Natural killer cell (primary cell): Measurements from ENCODE around the gene NTN4. TPM values are rescaled to one million over a fixed set of nuclear protein-coding genes. Genes with fewer than 3 reads are reported as not detected.

Experiments used
- ATAC-seq, 3 donors: fragments of 150-1000 bp in 2 of 3; fragments of 200-7000 bp in 1 of 3; cut with Tn5 transposase; 1 replicate in 1 of 3; 2 replicates in 2 of 3; pipeline ENCODE4 v1.10.0; 2021; ENCODE audit warnings: mild to moderate bottlenecking in 2 of 3, moderate library complexity in 2 of 3
- DNase-seq, 2 donors: peaks; one replicate each; pipeline versions ENCODE4 v3.0.0 to v3.0.0-alpha.2; 2013 to 2021; ENCODE audit warnings: mixed read lengths in 1 of 2
- H3K27ac ChIP-seq: one replicate; pipeline ENCODE4 v1.5.1; 2013; ENCODE audit warnings: mild to moderate bottlenecking, low read length
- H3K27me3 ChIP-seq: one replicate; pipeline ENCODE4 v1.6.1; 2013; ENCODE audit warnings: low read length; ENCODE audit not compliant: control insufficient read depth, insufficient read depth
- H3K36me3 ChIP-seq: one replicate; pipeline ENCODE4 v1.6.1; 2013; ENCODE audit warnings: low read length; ENCODE audit not compliant: control insufficient read depth, insufficient read depth
- H3K4me1 ChIP-seq: one replicate; pipeline ENCODE4 v1.6.1; 2013; ENCODE audit warnings: low read length; ENCODE audit not compliant: control insufficient read depth, insufficient read depth
- H3K4me3 ChIP-seq: one replicate; pipeline ENCODE4 v1.5.1; 2013; ENCODE audit warnings: low read length
- H3K9me3 ChIP-seq: one replicate; pipeline ENCODE4 v1.6.1; 2013; ENCODE audit warnings: low read length; ENCODE audit not compliant: control insufficient read depth, insufficient read depth
- H3K27ac Mint-ChIP-seq, 2 donors: one replicate each; pipeline ENCODE4 v1.8.0; 2022; ENCODE audit warnings: mild to moderate bottlenecking in 2 of 2, mixed read lengths in 2 of 2, moderate library complexity in 1 of 2
- H3K27me3 Mint-ChIP-seq, 2 donors: one replicate each; pipeline ENCODE4 v1.8.0; 2022; ENCODE audit warnings: low read depth in 2 of 2, mixed read lengths in 2 of 2
- H3K36me3 Mint-ChIP-seq: one replicate; pipeline ENCODE4 v1.8.0; 2022; ENCODE audit warnings: mixed read lengths
- H3K4me1 Mint-ChIP-seq, 2 donors: one replicate each; pipeline ENCODE4 v1.8.0; 2022; ENCODE audit warnings: mixed read lengths in 2 of 2
- H3K4me3 Mint-ChIP-seq: one replicate; pipeline ENCODE4 v1.8.0; 2022; ENCODE audit warnings: mild to moderate bottlenecking, moderate library complexity, mixed read lengths
- H3K9me3 Mint-ChIP-seq, 2 donors: one replicate each; pipeline ENCODE4 v1.8.0; 2022; ENCODE audit warnings: mixed read lengths in 2 of 2
- CTCF ChIP-seq: fragments of 200-600 bp; IDR thresholded peaks from one replicate; pipeline ENCODE4 v1.8.0; 2022; ENCODE audit warnings: antibody characterized with exemption
- WGBS: methylation state at CpG from one replicate; pipeline ENCODE4 v1.1.7; 2013; ENCODE audit warnings: missing lambda C conversion rate; ENCODE audit not compliant: insufficient coverage; 5-methylcytosine and 5-hydroxymethylcytosine counted together
- intact Hi-C: fragments of 100-400 bp; cut with micrococcal nuclease; formaldehyde crosslinking; loops from one replicate; pipeline ENCODE4 v1.14.2; 2022
- total RNA-seq, 4 donors: library from RNA; stranded (reverse); fragments of 120-200 nt in 1 of 4; gene quantifications; one replicate each; pipeline versions ENCODE4 v1.2.3 to v1.2.4, GENCODE V29; 2013 to 2022

Gene NTN4
- total RNA-seq, 3 donors from 2014 or later (not counting 1 experiment from before 2014, with no cell fraction given) = 0.18 TPM; not detected in 2

DNA sequence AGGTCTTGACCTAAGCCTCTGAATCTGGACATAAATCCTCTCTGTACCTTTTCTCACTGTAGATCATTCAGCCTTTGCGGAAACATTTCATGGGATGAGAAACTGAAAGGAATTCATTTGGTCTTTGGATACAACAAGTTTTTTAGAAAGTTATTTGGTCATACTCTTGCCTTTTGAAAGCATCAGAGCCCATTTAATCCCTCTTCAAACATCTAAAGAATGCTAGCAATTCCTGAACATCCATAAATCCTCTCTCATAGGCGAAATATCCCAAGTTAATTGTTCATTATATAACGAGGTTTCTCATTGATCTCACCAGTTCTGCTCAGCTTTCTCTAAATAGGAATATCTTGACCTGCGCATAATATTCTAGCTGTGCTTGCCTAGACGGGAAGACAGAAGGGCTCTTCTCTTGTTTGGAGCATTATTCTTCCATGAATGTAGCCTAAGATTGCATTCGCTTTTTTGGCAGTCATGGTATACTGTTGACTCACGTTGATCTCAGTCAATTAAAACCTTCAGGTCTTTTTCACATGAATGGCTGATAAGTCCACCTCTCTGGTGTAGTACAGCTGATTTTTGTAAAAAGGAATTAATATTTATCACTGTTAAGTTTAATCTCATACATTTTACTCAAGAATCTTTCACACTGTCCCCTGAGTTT lies 24.1 kb downstream of the NTN4 start:
- H3K4me3 ChIP-seq = no peak overlapping the region
- peaks cover 12 to 26% of the 10 kb centered on the region in 2 donors for H3K27me3 Mint-ChIP-seq
- H3K27me3 ChIP-seq = no peaks in the 10 kb centered on the region
- H3K27ac ChIP-seq = no peak overlapping the region
- no peaks in the 10 kb centered on the region for H3K36me3 ChIP-seq
- H3K9me3 Mint-ChIP-seq = no peaks in the 10 kb centered on the region
- no peaks in the 10 kb centered on the region for H3K9me3 ChIP-seq
- no peak overlapping the region for H3K27ac Mint-ChIP-seq
- 82% methylated on average over 6 of the region's 7 CpGs for WGBS
- intact Hi-C loops = no loop called here
- no peak for TF ChIP-seq CTCF
- DNase-seq = no peak
- no peaks in the 10 kb centered on the region for H3K4me1 Mint-ChIP-seq
- H3K36me3 Mint-ChIP-seq = no peaks in the 10 kb centered on the region
- no peak for ATAC-seq
- no peaks in the 10 kb centered on the region for H3K4me1 ChIP-seq
- H3K4me3 Mint-ChIP-seq = no peak overlapping the region

DNA sequence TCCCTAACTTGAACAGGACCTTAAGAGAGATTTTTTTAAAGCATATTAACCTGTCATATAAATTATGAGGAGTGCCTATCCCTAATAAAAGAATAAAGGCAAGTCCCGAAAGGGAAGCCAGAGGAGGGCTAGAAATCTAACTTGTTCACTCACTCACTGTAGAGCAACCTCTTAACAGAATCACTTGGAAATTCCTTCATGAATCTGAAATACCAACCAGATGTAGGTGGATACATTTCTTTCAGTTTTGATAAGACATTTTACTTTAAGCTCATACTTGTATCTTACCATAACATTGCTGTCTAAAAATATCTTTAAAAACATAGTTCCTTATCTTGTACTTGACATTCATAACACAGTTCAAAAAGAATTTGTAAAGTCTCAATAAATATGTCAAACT lies 25.7 kb downstream of the NTN4 start:
- H3K27me3 Mint-ChIP-seq = peaks cover 17 to 34% of the 10 kb centered on the region in 2 donors
- ATAC-seq (no peak), DNase-seq (no peak)
- H3K4me1 Mint-ChIP-seq = no peaks in the 10 kb centered on the region
- H3K9me3 Mint-ChIP-seq = no peaks in the 10 kb centered on the region
- Histone ChIP-seq H3K9me3 (no peaks in the 10 kb centered on the region), H3K27me3 (no peaks in the 10 kb centered on the region), H3K27ac (no peak overlapping the region), H3K4me3 (no peak overlapping the region), H3K36me3 (no peaks in the 10 kb centered on the region), H3K4me1 (no peaks in the 10 kb centered on the region)
- no peak overlapping the region for H3K27ac Mint-ChIP-seq
- H3K36me3 Mint-ChIP-seq = no peaks in the 10 kb centered on the region
- intact Hi-C loops = no loop called here
- WGBS = no CpG with 5 or more reads among the region's 1 CpG
- TF ChIP-seq CTCF = no peak
- no peak overlapping the region for H3K4me3 Mint-ChIP-seq

- Histone ChIP-seq H3K27ac (no peak overlapping the region), H3K9me3 (no peaks in the 10 kb centered on the region), H3K36me3 (no peaks in the 10 kb centered on the region), H3K4me3 (no peak overlapping the region), H3K4me1 (no peaks in the 10 kb centered on the region), H3K27me3 (no peaks in the 10 kb centered on the region)
- Mint-ChIP-seq H3K4me1 (no peaks in the 10 kb centered on the region), H3K27ac (no peak overlapping the region), H3K36me3 (no peaks in the 10 kb centered on the region), H3K9me3 (no peaks in the 10 kb centered on the region), H3K4me3 (no peak overlapping the region), H3K27me3 (peaks cover 17 to 40% of the 10 kb centered on the region in 2 donors)
- ATAC-seq (no peak), DNase-seq (no peak)
- TF ChIP-seq CTCF = no peak
- intact Hi-C loops = no loop called here
These were observed 26.7 kb downstream of the NTN4 start for GRCh38 chr12:95763809-95764253.
